HTERT RPE-1 (cell line): ENCODE measurements around the gene IPO13.

Source experiments
- in situ Hi-C: fragments of 300-500 bp; cut with MboI; formaldehyde crosslinking; loops from 4 replicates; pipeline ENCODE4 v1.14.3; 2020; ENCODE audit warnings: low sequenced_read_pairs

The IPO13 gene

DNA sequence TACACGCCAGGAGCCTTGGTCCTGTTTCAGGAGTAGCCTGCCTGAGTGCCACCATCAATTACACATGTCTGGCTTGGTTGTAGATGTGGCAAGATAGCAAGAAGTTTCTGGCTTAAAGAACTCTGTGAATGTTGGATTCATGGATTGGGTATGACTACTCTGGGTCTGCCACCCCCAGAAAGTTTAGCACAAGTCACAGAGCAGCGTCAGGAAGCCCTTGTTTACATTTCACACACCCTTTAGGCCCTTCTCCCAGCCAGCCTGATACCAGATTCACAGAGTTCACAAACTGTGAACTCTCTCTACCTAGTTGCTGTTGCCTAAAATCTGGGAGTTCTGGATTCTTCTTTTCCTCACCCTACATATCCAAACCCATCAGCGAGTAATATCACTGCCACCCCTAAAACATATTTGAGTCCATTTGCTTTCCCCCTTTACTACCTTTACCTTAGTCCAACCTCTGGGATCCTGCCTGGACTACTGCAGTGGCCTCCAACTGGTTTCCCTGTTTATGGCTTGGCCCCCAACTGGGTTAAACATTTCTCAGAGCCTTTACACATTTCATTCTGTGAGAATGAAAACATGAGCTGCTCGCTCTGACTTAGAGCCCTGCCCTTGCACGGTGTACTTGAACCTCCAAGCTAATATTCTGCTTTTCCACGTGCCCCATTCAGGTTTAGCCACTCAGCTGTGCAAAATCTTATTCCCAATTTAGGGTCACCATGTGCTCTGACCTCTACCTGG lies 40.6 kb downstream of the IPO13 start:
- in situ Hi-C loops = no loop called here

DNA sequence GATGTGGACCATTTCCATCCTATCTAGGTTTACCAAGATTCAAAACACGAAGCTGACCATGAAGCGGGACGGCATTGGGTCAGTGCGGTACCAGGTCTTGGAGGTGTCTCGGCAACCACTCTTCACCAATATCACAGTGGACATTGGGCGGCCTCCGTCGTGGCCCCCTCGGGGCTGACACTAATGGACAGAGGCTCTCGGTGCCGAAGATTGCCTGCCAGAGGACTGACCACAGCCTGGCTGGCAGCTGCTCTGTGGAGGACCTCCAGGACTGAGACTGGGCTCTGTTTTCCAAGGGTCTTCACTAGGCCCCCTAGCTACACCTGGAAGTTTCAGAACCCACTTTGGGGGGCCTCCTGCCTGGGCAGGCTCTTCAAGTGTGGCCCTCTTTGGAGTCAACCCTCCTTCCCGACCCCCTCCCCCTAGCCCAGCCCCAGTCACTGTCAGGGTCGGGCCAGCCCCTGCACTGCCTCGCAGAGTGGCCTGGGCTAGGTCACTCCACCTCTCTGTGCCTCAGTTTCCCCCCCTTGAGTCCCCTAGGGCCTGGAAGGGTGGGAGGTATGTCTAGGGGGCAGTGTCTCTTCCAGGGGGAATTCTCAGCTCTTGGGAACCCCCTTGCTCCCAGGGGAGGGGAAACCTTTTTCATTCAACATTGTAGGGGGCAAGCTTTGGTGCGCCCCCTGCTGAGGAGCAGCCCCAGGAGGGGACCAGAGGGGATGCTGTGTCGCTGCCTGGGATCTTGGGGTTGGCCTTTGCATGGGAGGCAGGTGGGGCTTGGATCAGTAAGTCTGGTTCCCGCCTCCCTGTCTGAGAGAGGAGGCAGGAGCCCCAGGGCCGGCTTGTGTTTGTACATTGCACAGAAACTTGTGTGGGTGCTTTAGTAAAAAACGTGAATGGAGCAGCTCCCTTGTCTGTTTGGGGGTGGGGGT lies 43.8 kb downstream of the IPO13 start:
- in situ Hi-C loops = no loop called here

DNA sequence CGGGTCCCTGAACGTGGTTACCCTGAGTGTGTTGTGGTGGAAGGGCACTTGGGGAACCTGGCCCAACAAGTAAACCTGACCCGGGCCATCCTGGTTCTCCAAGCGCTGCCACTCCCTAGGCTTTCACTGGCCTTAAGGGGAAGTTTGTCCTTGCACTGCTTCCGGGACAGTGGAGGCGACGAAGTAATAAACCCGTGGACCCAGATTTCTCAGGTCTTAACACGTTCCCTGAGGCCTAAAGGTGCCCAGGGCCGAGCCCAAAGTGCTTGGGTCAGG lies 44.4 kb downstream of the IPO13 start:
- in situ Hi-C loops = no loop called here

DNA sequence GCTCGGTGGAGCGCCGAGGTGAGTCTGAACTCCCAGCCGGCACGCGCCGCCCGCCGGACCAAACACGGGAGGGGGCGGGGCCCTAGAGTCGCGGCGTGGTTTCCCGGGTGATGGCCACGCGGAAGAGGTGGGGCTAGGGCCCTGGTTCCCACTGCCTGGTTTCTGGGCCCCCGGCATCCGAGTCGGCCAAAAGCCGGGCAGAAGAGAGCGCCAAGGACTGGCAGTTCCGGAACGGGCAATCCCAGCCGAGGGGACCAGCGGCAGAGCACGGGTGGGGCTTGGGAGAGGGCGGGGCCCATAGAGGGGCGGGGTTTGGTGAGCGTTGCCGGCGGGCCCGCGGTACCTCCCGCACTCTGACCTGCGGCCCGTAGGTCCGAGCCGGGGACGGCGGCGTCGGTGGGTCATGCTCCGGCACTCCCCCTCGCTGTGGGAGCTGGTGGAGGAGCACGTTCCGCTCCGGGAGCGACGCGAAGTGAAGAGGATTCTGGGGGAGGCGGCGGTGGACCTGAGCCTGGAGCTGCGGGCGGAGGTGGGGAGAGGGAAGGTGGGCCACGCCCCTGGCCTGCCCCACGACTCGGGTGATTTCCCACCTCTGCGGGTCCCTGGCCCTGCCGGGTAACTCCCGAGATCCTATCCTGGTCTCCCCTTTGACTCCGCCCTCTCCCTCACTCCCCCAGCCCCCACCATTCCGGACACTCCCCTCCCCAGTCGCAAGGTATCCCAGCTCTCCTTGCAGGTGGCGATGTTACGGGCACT lies 44.9 kb downstream of the IPO13 start, which contains the start of gene CCDC24:
Gene CCDC24 (plus strand): TSS at position 124 of the 756 bp plus-strand sequence. CDS start 280 bp downstream, at position 404.
- in situ Hi-C loops = no loop called here

DNA sequence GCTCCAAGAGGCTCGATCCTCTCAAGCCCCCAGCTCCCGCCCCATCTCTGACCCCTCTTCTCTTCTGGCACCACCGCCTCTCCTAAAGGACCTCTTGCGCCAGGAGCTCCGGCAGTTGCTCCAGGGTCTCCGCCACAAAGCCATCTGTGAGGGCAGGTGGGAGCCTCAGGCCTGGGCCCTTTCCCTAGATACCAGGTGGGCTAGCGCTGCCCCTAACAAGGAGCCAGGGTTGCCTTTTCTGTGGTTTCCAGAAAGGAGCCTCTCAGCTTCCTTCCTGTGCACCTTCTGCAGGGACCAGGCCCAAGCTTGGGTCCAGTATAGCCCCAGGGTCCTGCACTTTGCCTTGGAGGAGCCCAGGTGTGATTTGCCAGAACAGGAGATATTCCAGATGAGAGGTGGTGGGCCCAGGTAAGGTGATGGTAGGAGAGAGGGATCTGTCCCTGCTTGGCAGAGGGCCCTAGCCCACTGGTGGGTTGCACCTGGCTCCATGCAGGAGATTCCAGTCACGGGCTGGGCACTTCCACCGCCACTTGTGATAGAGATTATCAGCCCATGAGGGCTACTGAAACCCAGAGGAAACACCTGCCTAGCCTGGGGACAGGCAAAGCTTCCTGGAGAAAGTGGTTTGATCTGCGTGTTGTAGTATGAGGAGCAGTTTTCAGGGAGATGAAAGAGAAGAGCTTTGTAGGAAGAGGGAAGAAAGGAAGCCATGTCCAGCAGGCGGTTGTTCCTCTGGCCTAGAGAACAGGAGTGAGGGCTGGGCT lies 45.7 kb downstream of the IPO13 start:
- in situ Hi-C loops = no loop called here

DNA sequence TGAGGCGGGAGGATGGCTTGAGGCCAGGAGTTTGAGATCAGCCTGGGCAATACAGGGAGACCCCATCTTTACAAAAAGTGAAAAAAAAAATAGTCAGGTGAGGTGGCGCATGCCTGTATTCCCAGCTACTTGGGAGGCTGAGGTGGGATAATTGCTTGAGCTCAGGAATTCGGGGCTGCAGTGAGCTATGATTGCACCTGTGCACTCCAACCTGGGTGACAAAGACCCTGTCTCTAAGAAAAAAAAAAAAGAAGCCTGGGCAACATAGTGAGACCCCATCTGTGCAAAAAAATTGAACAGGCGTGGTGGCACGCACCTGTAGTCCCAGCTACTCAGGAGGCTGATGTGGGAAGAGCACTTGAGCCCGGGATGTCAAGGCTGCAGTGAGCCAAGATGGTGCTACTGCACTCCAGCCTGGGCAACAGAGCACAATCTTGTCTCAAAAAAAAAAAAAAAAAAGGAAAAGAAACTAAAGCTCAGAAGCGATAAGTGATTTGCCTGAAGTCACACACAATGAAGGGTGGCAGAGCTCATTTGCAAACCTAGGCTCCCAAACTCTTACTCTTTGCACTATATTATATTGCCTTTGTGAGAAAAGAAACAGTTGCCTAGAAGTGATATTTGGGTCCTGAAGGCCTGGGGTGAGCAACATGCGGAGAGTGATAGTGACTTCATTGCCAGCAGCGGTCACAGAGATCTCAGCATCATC lies 46.6 kb downstream of the IPO13 start:
- in situ Hi-C loops = no loop called here

DNA sequence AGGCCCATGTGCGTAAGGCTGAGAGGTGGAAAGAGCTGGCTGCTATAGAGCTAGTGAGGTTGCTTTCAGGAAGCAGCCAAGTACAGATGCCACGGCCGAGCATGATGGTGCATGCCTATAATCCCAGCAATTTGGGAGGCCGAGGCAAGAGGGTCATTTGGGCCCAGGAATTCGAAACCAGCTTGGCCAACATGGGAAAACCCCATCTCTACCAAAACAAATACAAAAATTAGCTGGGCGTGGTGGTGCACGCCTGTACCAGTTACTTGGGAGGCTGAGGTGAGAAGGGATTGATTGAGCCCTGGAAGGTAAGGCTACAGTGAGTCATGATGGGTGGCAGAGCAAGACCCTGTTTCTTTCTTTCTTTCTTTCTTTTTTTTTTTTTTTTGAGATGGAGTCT lies 47.3 kb downstream of the IPO13 start:
- in situ Hi-C loops = no loop called here

DNA sequence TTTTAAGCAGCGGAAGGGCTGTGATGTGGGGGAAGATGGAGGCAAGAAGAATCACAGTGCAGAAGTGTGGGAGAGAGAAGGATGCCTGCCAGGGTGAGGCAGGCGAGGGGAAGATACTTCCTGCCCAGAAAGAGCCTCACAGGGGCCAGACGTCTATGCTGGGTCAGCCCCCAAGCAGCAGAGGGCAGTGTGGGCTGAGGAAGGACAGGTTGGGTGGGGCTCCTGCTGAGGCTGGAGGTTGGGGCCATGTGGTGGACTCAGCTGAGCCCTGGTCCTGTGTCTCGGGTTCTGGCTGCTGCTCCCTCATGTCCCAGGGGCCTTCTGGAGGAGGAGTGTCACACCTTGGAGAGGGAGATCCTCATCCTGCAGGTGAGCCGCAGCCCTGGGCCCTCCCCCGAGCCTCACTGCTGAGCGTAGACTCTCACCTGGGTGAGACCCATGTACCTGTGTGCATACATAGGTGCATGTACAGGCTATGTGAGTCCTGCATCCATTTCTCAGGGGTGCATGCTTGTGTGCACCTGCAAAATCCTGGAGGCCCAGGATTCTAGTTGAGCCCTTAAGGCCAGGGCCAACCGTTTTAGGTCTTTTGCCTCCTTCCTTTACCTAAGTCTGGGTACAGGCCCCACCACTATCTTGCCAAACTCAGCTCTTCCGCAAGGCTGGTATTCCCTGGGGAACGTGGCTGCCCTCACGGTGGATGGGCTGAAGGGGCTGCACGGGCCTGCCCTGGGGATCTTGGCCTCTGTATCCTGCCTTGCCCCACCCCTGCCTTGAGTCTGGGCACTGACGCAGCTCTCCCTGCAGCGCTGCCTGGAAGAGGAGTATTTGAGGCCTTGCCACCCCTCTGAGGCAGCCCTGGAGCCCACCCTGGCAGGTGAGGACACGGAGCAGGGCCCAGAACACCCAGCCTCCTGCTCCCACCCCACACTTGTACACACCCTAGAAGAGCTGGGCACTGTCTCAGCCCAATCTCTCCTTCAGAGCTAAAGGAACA lies 48.3 kb downstream of the IPO13 start:
- in situ Hi-C loops = no loop called here

DNA sequence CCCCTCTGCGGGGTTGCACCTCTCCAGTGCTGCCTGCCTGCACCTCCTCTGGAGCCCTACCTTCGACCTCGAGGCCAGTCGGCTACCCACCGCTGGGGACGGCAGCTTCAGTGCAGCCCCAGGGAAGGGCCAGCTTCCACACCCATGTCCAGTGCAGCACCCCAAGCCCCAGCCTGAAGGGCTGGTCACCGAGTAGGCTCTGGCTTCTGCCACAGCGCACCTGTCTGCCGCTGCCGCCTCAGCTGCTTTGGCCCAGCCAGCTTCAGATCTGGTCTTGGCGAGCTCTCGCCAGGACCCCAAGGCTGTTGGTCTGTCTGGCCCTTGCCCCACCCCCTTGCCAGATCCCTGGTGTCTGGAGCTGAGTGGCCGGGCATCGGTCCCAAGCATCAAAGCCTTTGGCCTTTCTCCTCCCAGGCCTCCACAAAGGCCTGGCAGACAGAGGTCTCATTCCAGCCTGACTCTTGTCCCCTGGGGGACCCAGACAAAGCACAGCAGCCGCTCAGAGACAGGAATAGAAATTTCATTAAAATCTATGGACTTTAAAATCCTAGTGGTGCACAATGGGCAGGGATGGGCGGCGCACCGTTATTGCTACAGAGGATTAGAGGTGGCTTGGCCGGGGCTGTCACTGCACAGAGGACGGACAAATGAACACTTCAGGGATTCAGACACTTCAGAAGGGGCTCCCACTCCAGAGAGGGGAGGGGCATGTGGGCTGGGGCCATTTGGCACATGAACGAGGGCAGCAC lies 49.4 kb downstream of the IPO13 start:
- in situ Hi-C loops = no loop called here

DNA sequence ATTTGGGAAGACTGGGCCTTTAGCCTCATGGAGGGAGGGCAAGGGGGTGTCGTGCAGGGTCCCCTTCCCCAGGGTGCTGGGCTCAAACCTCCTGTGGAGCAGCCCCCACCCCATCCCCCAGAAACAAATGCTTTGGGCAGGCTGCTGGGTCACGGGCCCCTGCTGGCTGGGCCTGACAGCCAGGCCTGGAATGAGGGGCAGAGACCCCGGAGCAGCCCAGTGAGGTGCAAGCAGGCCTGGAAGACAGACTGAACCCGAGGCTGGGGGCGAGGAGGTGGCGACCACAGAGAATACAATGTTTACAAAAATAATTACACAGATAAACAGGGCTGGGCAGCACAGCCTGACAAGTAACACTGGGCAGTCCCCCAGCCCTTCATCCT lies 50.0 kb downstream of the IPO13 start:
- in situ Hi-C loops = no loop called here

DNA sequence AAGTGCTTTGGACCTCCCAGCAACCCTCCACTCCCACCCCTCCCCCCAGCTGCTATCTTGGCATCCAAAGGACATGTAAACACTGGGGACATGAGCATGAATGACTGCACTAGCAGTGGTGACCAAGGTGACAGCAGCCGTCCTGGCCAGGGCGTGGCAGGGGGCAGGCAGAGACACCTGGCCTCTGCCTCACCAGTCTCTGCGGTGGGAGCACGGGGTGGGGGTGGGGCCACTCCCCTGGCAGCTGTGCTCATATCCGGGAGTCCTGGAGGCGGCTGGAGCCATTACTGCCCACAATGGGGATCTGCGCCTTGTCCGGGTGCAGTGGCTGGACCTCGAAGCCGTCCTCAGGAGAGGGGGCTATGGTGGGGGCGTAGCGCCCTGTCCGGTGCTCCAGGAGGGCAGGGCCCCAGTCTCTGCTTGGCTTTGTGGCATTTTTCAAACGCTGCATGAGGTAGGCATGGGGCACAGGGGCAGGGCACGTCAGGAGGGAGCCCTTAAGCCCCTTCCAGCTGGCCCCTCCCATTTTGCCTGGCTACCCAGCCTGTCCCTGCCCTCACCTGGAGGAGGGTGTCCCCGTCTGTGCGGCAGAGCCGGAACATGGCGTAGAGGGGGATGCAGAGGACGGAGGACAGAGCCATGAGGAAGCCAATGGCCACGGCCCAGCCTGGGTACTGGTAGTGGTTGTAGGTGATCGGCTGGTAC lies 50.7 kb downstream of the IPO13 start:
- in situ Hi-C loops = no loop called here

DNA sequence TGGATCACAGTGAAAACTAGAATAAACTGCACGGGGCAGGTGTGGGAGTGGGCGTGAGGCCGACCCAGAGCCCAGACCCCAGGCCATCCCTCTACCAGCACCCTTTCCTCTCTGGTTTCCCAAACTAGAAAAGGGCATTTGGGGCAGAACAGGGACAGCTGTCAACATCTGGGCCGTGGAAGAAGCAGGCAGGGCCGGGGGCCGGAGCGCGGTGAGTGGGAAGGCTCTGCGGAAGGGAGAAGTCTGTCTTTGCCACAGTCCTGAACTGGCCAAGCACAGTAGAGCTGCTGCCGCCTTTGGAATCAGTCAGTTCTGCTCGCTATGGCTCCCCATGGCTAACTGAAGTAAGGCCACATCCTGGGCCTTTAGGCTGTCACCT lies 51.2 kb downstream of the IPO13 start:
- in situ Hi-C loops = no loop called here

DNA sequence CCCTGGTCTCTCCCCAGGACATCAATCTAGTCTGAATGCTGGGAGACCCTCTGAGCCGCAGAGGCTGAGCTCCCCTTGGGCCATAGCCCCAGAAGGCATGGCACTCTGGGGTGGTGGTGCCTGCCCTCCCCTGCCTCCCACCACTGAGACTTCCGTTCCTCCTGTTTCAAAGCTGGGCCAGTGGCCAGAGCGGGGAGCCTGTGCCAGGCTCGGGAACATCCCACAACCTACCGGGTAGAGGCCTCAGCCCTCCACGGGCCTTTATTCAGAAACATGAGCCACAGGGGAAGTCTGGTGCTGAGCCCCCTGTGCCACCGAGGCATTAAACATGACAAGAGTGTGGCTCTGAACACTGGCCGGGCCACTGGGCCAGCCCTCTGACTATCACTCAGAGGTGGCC lies 52.7 kb downstream of the IPO13 start:
- in situ Hi-C loops = no loop called here

DNA sequence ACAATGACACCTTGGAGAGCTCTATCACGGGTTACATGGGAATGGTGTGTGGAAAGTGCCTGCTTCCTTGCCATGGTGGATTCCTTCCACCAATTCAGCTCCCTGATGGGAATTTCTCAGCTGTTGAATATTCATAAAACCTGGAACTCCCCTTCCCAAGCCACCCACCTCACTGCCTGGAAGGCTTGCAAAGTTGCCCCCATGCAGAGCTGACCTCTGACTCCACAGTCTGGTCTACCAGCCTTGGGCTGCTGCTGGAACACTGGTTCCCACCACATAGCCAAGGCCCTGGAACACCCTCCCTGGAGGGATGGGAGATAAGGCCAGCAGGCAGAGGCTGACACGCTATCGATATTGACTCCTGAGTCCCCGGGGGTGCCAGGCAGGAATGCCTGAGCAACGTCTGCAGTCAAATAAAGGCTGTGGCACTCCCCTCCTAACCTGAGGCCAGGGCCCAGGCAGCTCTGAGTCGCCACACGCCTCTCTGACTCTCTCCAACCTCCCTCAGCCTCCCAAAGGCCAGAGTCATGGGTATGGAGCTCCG lies 53.4 kb downstream of the IPO13 start:
- in situ Hi-C loops = no loop called here

DNA sequence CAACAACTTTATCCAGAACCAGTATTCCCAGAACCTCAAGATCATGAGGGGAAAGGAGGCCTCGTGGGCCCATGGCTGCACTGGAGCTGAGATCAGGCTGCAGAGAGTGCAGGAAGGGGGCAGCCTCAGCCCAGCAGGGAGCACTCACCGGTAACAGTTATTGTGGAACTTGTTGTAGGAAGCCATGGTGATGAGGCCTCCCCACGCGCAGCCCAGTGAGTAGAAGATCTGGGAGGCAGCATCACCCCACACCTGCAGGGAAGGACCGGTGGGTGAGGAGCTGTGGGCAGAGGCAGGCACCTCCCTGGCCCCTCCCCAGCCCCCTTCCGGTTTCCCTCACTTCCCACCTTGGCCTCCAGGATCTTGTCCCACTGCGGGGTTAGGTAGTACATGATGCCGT lies 55.4 kb downstream of the IPO13 start:
- in situ Hi-C loops = no loop called here

DNA sequence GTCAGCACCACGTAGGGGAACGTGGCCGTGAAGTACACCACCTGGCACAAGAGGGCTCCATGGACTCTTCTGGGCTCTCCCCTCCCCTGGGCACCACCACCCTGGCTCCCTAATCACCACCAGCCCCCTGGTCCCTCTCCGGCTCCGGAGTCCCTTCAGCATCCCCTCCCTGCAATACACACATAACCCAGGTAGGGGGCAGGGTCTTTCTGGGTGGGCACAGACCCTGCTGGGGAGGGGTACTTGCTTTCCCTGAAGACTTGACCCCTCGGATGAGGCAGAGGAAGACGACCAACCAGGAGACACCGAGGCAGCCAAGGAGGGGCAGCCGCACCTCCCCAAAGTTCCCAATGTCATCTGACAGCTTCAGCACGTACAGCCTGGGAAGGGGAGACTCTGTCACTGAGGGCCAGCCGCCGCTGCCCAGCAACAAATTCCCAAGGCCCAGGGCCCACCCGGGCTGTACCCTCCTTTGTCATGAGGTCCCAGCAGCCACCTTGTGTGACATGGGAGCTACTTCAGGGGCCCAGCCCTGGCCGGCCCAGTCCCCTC lies 55.9 kb downstream of the IPO13 start:
- in situ Hi-C loops = no loop called here

DNA sequence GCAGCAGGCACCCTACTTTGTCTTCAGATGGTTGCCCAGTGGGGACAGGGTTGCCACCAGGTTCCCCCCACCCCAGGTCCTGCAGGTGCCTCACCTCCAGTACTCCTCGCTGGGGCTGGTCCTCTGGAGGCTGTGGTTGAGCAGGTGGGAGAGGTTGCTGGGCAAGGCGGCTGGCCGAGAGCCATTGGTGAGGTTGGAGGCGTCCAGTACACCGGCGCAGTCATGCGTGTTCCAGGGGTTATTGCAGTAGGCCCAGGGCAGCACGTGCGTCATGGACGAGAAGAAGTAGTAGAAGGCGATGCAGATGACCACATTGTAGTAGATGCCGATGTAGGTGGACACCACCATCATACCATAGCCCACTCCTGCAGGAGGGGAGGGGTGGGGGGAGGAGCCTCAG lies 61.5 kb downstream of the IPO13 start:
- in situ Hi-C loops = no loop called here
